Glomerular visceral epithelial cell (primary cell): Measurements from ENCODE around the gene OAF.
"Not testable (repeated sequence)": the region's sequence is repeated elsewhere in the genome, so short reads cannot be mapped to it uniquely, and the experiment has no call there.

Experiments
- DNase-seq: peaks from one replicate; pipeline ENCODE4 v3.0.0-alpha.2; 2016; ENCODE audit errors: extremely low spot score

OAF gene

GRCh38 chr11:120241277-120241676, 30.4 kb downstream of the OAF start:
- DNase-seq = no peak

DNA sequence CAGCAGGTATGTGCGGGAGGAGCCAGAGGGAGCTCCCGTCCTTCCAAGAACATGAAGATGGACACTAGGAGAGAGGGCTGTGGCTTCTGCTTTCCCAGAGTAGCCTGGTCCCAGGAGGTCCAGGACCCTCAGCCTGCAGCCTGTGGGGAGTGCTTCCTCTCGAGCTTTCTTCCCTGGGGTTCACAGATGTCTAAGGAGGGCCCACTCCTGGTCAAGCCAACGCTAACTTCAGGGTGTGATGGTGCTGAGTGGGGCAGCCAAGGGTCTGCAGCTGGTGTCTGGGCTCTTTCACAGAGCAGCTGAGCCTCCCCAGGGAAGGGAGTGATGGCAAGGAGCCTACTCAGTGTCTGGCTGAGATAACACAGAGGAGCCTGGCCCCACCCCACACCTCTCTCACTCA, 32.4 kb downstream of the OAF start:
- no peak for DNase-seq

DNA sequence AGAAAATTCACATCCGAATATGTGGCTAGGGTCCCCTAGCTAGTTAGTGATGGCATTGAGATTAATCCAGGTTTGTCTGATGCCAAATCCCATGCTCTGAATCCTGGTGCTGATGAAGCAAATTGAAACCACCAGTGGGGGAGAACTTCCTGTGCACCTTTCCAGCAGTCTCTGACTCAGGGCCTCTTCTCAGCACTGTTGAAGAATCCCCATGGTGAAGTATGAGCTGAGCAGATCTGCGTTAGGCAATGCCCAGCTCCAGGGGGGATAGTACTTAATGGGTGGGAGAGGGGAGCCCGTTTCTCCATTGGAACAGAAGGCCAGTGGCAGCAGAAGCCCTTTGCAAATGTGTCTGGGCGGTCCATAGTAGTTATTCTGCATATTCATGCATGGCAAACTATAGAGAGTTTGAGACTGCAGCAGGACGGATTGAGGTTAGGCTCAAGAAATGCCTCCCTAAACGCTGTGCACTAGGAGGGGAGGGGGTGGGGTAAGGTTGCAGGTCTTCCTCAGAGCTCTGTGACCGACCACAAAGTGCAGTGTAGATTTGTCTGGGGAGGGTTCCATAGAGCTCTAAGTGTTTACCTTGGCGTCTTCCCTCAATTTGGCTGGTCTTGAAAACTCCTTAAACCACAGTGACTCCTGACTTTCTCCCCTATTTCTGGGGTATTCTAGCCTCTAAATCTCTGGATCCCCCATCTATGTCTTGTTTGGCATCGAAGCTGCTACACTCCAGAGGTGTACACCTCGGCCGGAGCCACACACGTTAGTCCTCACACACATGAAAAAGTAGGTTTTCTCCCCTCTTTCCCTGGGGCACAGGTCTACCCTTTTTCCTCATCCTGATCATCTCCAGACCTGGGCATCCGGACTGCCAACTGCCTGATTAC, 33.9 kb downstream of the OAF start:
- DNase-seq = peak; percentile 8

DNA sequence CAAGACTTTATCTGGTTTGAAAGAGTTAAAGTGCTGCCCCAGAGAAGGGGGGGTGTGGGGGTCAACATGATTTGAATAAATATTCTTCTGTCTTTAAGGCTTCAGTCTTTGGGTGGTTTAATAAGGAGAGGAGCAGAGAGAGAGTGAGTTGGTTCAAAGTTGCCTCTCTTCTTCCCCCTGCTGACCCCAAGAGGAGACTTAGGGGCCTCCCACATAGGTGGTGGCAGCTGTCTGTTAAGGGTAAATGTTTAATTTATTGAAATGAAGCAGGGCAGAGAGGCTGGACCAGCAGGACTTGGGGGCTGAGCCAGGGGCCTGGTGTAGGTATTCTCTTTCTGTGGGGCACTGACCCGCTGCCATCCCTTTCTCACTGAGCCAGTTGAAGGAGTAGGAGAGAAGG, 34.6 kb downstream of the OAF start:
- DNase-seq = no peak

GRCh38 chr11:120248551-120249278, 37.9 kb downstream of the OAF start:
- DNase-seq = peak; percentile 52

- no peak for DNase-seq
Observed at GRCh38 chr11:120249279-120250262, 38.7 kb downstream of the OAF start.

DNA sequence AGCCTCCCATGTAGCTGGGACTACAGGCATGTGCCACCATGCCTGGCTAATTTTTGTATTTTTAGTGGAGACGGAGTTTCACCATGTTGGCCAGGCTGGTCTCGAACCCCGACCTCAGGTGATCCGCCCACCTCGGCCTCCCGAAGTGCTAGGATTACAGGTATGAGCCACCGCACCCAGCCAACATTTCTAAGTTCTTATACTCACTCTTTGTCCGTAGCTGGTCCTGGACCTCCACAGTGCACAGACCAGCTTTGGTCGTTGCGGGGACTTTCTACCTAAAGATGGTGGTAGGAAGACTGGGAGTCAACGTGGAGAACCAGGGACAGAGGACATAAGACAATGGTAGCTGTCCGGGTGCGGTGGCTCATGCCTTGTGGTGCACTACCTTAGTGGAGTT, 42.5 kb downstream of the OAF start:
- not testable (repeated sequence) for DNase-seq

GRCh38 chr11:120254788-120255518, 44.1 kb downstream of the OAF start:
- no peak for DNase-seq

DNA sequence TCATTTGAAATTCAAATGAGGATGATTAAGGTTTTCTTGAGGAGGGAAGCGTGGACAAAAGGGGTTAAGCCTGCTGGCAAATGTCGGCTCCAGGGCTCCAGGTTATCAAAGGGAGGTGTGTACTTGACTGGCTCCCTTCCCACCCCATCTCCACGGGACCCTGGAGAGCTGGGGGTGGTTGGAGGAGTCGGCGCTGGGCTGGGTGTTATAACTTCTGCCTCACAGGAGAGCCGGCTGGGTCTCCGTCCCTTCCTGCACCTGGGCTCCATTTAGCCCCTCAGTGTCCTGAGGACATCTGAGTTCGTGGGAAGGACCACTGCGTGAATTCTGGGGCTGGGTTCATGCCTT, 44.7 kb downstream of the OAF start:
- DNase-seq = no peak

- DNase-seq = no peak
Observed at GRCh38 chr11:120256178-120256577, 45.3 kb downstream of the OAF start.

DNA sequence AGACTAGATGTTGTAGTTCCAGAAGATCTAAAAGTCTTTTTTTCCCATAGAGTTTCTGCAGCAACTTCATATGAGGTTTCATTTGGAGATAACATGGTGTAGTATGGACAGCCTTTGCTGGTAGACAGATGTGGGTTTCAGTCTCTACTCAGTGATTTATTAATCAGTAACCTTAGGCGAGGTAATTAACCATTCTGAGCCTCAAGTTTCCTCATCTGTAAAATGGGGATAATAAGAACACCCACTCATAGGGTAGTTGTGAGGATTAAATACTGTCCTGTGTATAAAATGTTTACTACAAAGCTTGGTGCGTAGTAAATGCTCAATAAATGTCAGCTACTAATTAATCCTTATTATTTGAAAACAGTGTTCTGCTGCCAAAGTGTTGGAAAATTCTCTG, 45.9 kb downstream of the OAF start:
- no peak for DNase-seq

- DNase-seq = no peak
Observed at GRCh38 chr11:120257346-120257745, 46.5 kb downstream of the OAF start.

GRCh38 chr11:120258661-120259060, 47.8 kb downstream of the OAF start:
- no peak for DNase-seq

- no peak for DNase-seq
Observed at GRCh38 chr11:120259241-120259640, 48.4 kb downstream of the OAF start.

DNA sequence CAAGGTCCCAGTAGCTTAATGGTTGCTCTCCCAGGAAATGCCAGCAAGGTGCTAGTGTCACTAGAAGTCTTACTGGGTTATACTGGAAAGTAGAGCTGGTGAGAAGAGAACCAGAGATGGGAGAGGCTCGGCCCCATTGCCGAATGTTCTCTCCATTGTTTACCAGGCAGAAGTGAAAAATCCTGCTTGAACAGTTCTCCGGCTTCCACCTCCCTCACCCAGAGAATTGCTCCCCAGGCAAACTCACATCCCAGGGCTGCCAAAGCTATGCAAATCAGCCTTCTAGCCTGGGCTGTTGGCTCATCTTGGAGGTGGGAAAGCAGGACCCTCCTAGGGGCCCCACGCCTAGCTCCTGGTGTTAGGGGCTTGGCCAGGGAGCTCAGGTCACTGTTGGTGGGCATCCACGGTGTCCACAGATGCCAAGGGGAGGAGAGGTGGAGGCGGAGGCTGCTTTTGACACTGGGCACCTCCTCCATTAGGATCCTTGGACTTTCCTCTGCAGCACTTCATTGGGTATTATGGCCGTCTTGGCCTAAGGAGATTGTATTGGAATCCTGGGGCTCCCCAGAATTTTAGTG, 49.2 kb downstream of the OAF start:
- DNase-seq = no peak

- no peak for DNase-seq
Observed at GRCh38 chr11:120260616-120261015, 49.8 kb downstream of the OAF start.

GRCh38 chr11:120261321-120261720, 50.5 kb downstream of the OAF start:
- DNase-seq = no peak

- no peak for DNase-seq
Observed at GRCh38 chr11:120261931-120262330, 51.1 kb downstream of the OAF start.

DNA sequence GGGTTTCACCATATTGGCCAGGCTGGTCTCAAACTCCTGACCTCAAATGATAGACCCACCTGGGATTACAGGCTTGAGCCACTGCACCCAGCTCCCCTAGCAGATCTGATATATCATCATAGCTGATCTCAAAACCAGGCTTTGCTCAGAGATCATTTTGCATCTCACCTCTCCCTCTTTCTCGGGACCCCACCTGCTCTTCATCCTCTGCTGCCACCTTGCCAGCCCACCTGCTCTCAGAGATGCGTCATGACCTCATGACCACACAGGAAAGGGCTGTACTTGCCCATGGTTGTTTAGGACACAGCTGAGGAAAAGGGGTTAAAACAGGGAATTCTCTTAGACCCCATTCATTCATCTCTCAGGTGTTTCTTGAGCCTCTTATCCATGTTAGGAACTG, 56.5 kb downstream of the OAF start:
- DNase-seq = no peak

- no peak for DNase-seq
Observed at GRCh38 chr11:120268686-120269085, 57.9 kb downstream of the OAF start.

DNA sequence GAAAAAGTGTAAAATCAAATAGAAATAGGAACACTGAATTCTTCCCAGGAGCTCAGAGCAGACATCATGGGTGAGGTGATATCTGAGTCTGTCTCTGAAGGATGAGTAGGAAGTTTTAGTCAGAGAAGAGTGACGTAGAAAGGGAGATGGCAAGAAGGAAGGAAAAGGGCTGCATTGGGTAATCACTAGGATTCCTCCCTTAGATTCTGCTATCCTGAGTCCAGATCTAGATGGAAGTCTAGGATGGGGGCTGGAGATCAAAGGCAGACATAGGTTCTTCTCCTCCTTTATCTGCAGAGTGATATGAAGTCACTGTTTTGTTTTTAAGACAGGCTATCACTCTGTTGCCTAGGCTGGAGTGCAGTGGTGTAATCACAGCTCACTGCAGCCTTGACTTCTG, 59.6 kb downstream of the OAF start:
- no peak for DNase-seq
